ENCODE measurements around the gene ZNF385B. TPM values are rescaled to one million over a fixed set of nuclear protein-coding genes. Genes with fewer than 3 reads are reported as not detected.
A peak's percentile ranks its signal among the peaks of the same experiment; 100 is the strongest.

The ZNF385B gene
- total and polyA plus RNA-seq, 9 of the 15 experiments (the other 6 are each of a cell fraction or from before 2014, with no cell fraction given) = 0.50 TPM; not detected in 8

DNA sequence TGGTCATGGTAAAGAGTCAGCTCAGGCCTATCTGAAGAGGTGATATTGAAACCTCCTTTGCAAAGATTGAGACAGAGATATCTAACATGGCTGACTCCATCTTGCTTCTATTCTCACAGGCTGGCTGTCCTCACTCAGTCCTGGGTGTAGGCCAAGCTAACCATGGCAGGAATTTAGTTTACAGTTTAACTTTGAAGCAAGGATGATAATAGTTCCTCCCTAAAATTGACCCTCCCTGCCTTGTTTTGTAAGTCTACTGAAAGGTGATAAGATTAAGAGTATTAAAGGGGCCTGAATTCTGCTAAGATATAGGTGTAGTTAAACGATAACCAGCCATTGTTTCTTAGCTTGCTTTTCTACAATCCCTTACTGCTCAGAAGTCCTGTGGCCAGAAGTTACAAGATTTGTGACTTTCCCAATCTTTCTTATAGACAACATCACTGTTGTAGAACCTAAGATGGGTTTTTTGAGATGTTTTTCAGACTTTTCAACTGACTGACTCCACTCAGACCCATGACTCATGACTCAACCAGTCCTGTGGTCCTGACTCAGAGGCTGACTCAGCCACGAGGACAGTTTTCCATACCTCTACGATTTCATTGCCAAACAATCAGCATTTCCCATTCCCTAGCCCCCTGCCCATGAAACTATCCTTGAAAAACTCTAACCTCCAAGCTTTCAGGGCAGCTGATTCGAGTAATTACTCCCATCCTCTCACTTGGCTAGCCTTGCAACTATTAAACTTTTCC, 401.1 kb downstream of the ZNF385B start:
- intact Hi-C loops (cut with micrococcal nuclease) = no loop called here
- Histone ChIP-seq H3K4me1 (replicated peaks in 1 of 2; ENCODE audit: control insufficient read depth in 2 of 2, insufficient read depth in 2 of 2, low read length in 2 of 2) (no peaks in the 10 kb centered on the region), H3K4me2 (ENCODE audit: insufficient read depth, low read length) (no peak overlapping the region), H3K9me1 (ENCODE audit: control insufficient read depth, insufficient read depth, low read length) (no peaks in the 10 kb centered on the region), H3K4me3 (no peak overlapping the region), H3K9me3 (replicated peaks; ENCODE audit: control insufficient read depth, insufficient read depth, low read depth, low read length) (no peaks in the 10 kb centered on the region), H3K36me3 (ENCODE audit: control insufficient read depth, insufficient read depth, low read length) (no peaks in the 10 kb centered on the region), H2AFZ (ENCODE audit: low read depth, low read length) (no peak overlapping the region), H3K9ac (ENCODE audit: insufficient read depth in 1 of 2, low read depth in 2 of 2, low read length in 2 of 2) (no peak overlapping the region), H3K79me2 (ENCODE audit: control insufficient read depth, insufficient read depth, low read length) (no peaks in the 10 kb centered on the region), H3K27me3 (ENCODE audit: control insufficient read depth in 2 of 2, insufficient read depth in 2 of 2, low read length in 2 of 2) (no peaks in the 10 kb centered on the region), H3K27ac (ENCODE audit: extremely low read depth, low read depth, low read length) (no peak overlapping the region), H4K20me1 (replicated peaks; ENCODE audit: control insufficient read depth, insufficient read depth, low read length) (no peaks in the 10 kb centered on the region)
- ChIA-PET POLR2A (no interaction called here), CTCF (ENCODE audit: low intra/inter-chr PET ratio) (no interaction called here)
- no TSS peak for BruUV-seq (replicated peaks)
- 0% methylated on average over 4 of the region's 4 CpGs for WGBS (ENCODE audit: insufficient coverage, low coverage, missing lambda C conversion rate)
- in situ Hi-C loops (cut with MboI) = no loop called here
- FAIRE-seq (no peak), DNase-seq (ENCODE audit: extremely low read depth in 1 of 4, low spot score in 3 of 4) (no peak), ATAC-seq (no peak)
- TF ChIP-seq, protein P1, sequence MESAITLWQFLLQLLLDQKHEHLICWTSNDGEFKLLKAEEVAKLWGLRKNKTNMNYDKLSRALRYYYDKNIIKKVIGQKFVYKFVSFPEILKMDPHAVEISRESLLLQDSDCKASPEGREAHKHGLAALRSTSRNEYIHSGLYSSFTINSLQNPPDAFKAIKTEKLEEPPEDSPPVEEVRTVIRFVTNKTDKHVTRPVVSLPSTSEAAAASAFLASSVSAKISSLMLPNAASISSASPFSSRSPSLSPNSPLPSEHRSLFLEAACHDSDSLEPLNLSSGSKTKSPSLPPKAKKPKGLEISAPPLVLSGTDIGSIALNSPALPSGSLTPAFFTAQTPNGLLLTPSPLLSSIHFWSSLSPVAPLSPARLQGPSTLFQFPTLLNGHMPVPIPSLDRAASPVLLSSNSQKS (CRISPR knock-in tag; IDR thresholded peaks at IDR 0.05) = no peak
- TF ChIP-seq, protein P2, sequence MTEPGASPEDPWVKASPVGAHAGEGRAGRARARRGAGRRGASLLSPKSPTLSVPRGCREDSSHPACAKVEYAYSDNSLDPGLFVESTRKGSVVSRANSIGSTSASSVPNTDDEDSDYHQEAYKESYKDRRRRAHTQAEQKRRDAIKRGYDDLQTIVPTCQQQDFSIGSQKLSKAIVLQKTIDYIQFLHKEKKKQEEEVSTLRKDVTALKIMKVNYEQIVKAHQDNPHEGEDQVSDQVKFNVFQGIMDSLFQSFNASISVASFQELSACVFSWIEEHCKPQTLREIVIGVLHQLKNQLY (CRISPR knock-in tag; conservative IDR thresholded peaks at IDR 0.05) = no peak
- TF ChIP-seq ZNF431 (CRISPR knock-in tag; IDR thresholded peaks at IDR 0.05) = no peak
- TF ChIP-seq TAF9B (IDR thresholded peaks at IDR 0.05; ENCODE audit: partially characterized antibody) = no peak
- TF ChIP-seq, protein P3, sequence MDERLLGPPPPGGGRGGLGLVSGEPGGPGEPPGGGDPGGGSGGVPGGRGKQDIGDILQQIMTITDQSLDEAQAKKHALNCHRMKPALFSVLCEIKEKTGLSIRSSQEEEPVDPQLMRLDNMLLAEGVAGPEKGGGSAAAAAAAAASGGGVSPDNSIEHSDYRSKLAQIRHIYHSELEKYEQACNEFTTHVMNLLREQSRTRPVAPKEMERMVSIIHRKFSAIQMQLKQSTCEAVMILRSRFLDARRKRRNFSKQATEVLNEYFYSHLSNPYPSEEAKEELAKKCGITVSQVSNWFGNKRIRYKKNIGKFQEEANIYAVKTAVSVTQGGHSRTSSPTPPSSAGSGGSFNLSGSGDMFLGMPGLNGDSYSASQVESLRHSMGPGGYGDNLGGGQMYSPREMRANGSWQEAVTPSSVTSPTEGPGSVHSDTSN (CRISPR knock-in tag; IDR thresholded peaks at IDR 0.05; ENCODE audit: low read depth) = no peak
- TF ChIP-seq, protein P3 (tag; conservative IDR thresholded peaks at IDR 0.05; ENCODE audit: low read depth) = no peak
- TF ChIP-seq, protein P4, sequence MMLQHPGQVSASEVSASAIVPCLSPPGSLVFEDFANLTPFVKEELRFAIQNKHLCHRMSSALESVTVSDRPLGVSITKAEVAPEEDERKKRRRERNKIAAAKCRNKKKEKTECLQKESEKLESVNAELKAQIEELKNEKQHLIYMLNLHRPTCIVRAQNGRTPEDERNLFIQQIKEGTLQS (IDR thresholded peaks at IDR 0.05) = 0 out of 2 replicates have a peak, but pooled peaks have one; percentile 28
- TF ChIP-seq, protein P4 (CRISPR knock-in tag; conservative IDR thresholded peaks at IDR 0.05) = no peak
- no peak for TF ChIP-seq MAFF (IDR thresholded peaks at IDR 0.05; ENCODE audit: low read length)
- TF ChIP-seq, protein P5, sequence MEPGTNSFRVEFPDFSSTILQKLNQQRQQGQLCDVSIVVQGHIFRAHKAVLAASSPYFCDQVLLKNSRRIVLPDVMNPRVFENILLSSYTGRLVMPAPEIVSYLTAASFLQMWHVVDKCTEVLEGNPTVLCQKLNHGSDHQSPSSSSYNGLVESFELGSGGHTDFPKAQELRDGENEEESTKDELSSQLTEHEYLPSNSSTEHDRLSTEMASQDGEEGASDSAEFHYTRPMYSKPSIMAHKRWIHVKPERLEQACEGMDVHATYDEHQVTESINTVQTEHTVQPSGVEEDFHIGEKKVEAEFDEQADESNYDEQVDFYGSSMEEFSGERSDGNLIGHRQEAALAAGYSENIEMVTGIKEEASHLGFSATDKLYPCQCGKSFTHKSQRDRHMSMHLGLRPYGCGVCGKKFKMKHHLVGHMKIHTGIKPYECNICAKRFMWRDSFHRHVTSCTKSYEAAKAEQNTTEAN (CRISPR knock-in tag; IDR thresholded peaks at IDR 0.05) = no peak
- no peak for TF ChIP-seq CHD4 (IDR thresholded peaks at IDR 0.05; ENCODE audit: insufficient read depth, insufficient replicate concordance, low read depth, low read length, poor library complexity, severe bottlenecking)
- no peak for TF ChIP-seq SMARCB1 (IDR thresholded peaks at IDR 0.05; ENCODE audit: insufficient read length, low read depth)
- no peak for TF ChIP-seq SRF (CRISPR knock-in tag; IDR thresholded peaks at IDR 0.05)
- no peak for TF ChIP-seq ZKSCAN1 (IDR thresholded peaks at IDR 0.05; ENCODE audit: low read depth, low read length)
- no peak for TF ChIP-seq CHCHD3 (CRISPR knock-in tag; IDR thresholded peaks at IDR 0.05)
